Thyroid gland (tissue), 4 donors: ENCODE measurements around the gene ZMAT3.

Source experiments
- CTCF ChIP-seq, 6 experiments: fragments of 200-600 bp in 3 of 6; fragments of 450-650 bp in 3 of 6; sonication (generic) in 3 of 6; IDR thresholded peaks; one replicate each; pipeline ENCODE4 v1.5.1; 2016 to 2019; ENCODE audit warnings: antibody characterized with exemption in 6 of 6, mild to moderate bottlenecking in 2 of 6, inconsistent platforms in 1 of 6, moderate library complexity in 1 of 6
- POLR2A ChIP-seq, 2 donors: fragments of 450-650 bp; IDR thresholded peaks; one replicate each; pipeline ENCODE4 v1.6.1; 2017; ENCODE audit warnings: antibody characterized with exemption in 2 of 2, mild to moderate bottlenecking in 2 of 2, moderate library complexity in 1 of 2

- TF ChIP-seq CTCF (IDR thresholded peaks at IDR 0.05) (no peak), POLR2A (IDR thresholded peaks at IDR 0.05) (no peak)
Measured at GRCh38 chr3:179093807-179094206, 22.2 kb upstream of the ZMAT3 start.
